ENCODE data around the gene ERGIC1. TPM values are rescaled to one million over a fixed set of nuclear protein-coding genes. Genes with fewer than 3 reads are reported as not detected.

The ERGIC1 gene
- total and polyA plus RNA-seq, 2 experiments from 2014 or later: 25.2 to 92.2 TPM

- TF ChIP-seq CTCF (conservative IDR thresholded peaks at IDR 0.05; ENCODE audit: low read depth in 2 of 2) (no peak), ZNF114 (CRISPR knock-in tag; IDR thresholded peaks at IDR 0.05) (no peak), ZNF331 (CRISPR knock-in tag; IDR thresholded peaks at IDR 0.05; ENCODE audit: low read depth) (no peak), POLR2AphosphoS5 (IDR thresholded peaks at IDR 0.05; ENCODE audit: low read depth) (no peak), STAT1 (IDR thresholded peaks at IDR 0.05; ENCODE audit: unreplicated experiment) (no peak), NANOG (IDR thresholded peaks at IDR 0.05; ENCODE audit: borderline replicate concordance) (no peak), EZH2phosphoT487 (IDR thresholded peaks at IDR 0.05; ENCODE audit: unreplicated experiment) (no peak), EZH2 (IDR thresholded peaks at IDR 0.05; ENCODE audit: low read depth, unreplicated experiment) (no peak), CREB1 (CRISPR knock-in tag; IDR thresholded peaks at IDR 0.05; ENCODE audit: low read depth) (no peak), JUNB (IDR thresholded peaks at IDR 0.05; ENCODE audit: unreplicated experiment) (no peak), REST (IDR thresholded peaks at IDR 0.05; ENCODE audit: unreplicated experiment) (no peak), ZNF462 (CRISPR knock-in tag; IDR thresholded peaks at IDR 0.05) (no peak), ETS1 (IDR thresholded peaks at IDR 0.05) (no peak)
- DNase-seq (ENCODE audit: low spot score) (no peak), ATAC-seq (no peak)
- H3K4me2 ChIP-seq: no peak overlapping the region
- no peak overlapping the region for H3K27ac Mint-ChIP-seq
- H3K4me3 ChIP-seq: no peak overlapping the region
- H3K27me3 ChIP-seq (ENCODE audit: insufficient read depth): peaks cover 22% of the 10 kb centered on the region
- no peak overlapping the region for H3K27ac ChIP-seq (ENCODE audit: low read depth)
- H3K9me2 ChIP-seq (ENCODE audit: insufficient read depth): no peaks in the 10 kb centered on the region
- H3K4me1 ChIP-seq (ENCODE audit: insufficient read depth): peaks cover 3% of the 10 kb centered on the region; the same call in 1 of the 2 replicates
- peaks cover 3% of the 10 kb centered on the region; the same call in 2 of the 3 replicates for H3K4me1 Mint-ChIP-seq
- H4K20me1 ChIP-seq (replicated peaks; ENCODE audit: insufficient read depth): peaks cover 11% of the 10 kb centered on the region; the same call in 1 of the 2 replicates
- H2AFZ ChIP-seq: no peak overlapping the region
- no peaks in the 10 kb centered on the region for H3K36me3 ChIP-seq (ENCODE audit: insufficient read depth)
- peaks cover 7% of the 10 kb centered on the region for H3K36me3 Mint-ChIP-seq (ENCODE audit: low read depth)
- H3K27me3 Mint-ChIP-seq (ENCODE audit: insufficient read depth, low read depth, poor library complexity): peaks cover 22% of the 10 kb centered on the region
- no peaks in the 10 kb centered on the region for H3F3A ChIP-seq (replicated peaks; ENCODE audit: low read depth)
- H3K9me3 Mint-ChIP-seq: no peaks in the 10 kb centered on the region
- H3K79me2 ChIP-seq (replicated peaks; ENCODE audit: insufficient read depth): peaks cover 12% of the 10 kb centered on the region
- H3K4me3 Mint-ChIP-seq: no peak overlapping the region
Measured at GRCh38 chr5:172956936-172957335, 122.9 kb downstream of the ERGIC1 start.
